Breast epithelium (tissue), 3 donors: ENCODE results near the gene LRRIQ4.

Experiments
- POLR2A ChIP-seq: fragments of 450-650 bp; IDR thresholded peaks from one replicate; pipeline ENCODE4 v1.6.1; 2016; ENCODE audit warnings: antibody characterized with exemption, mild to moderate bottlenecking, moderate library complexity
- TF ChIP-seq, protein P1 (sequence below), 3 donors: fragments of 450-650 bp; IDR thresholded peaks; one replicate each; pipeline ENCODE4 v1.5.1; 2016 to 2017; ENCODE audit warnings: antibody characterized with exemption in 3 of 3, mild to moderate bottlenecking in 3 of 3, moderate library complexity in 3 of 3

DNA sequence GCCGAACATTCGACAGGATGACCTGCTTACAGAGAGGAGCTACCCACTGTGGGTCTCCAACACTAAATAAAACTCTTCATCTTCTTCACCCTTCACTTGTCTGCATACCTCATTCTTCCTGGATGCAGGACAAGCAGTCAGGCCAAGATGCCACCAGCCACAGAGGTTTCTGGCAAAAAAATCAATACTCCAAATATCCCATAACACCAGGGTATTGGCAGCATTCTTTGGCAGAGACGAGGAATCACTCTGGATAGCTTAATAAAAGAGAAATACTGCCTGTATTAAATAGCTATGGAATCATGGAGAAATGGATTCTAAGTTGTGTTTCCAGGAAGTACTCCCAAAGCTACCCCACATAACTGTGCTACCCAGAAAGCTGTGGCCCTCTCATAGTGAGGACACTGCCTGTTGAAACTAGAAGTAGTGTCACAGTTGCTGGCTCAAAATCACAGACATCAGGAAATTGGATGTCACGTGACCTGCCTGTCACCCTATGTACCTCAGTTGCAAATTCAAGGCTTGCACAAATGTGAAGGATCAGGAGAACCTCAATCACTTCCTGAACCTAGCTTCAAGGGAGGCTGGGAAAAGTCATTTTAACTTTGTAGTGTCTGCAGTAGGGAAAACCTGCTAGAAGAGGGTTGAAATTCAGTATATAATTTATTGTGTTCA lies 68.0 kb downstream of the LRRIQ4 start:
- TF ChIP-seq, protein P1, sequence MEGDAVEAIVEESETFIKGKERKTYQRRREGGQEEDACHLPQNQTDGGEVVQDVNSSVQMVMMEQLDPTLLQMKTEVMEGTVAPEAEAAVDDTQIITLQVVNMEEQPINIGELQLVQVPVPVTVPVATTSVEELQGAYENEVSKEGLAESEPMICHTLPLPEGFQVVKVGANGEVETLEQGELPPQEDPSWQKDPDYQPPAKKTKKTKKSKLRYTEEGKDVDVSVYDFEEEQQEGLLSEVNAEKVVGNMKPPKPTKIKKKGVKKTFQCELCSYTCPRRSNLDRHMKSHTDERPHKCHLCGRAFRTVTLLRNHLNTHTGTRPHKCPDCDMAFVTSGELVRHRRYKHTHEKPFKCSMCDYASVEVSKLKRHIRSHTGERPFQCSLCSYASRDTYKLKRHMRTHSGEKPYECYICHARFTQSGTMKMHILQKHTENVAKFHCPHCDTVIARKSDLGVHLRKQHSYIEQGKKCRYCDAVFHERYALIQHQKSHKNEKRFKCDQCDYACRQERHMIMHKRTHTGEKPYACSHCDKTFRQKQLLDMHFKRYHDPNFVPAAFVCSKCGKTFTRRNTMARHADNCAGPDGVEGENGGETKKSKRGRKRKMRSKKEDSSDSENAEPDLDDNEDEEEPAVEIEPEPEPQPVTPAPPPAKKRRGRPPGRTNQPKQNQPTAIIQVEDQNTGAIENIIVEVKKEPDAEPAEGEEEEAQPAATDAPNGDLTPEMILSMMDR (IDR thresholded peaks at IDR 0.05): no peak
- TF ChIP-seq POLR2A: no peak
